ENCODE measurements around the gene SEL1L. TPM values are rescaled to one million over a fixed set of nuclear protein-coding genes. Genes with fewer than 3 reads are reported as not detected.
"Not testable (repeated sequence)": the region's sequence is repeated elsewhere in the genome, so short reads cannot be mapped to it uniquely, and the experiment has no call there.

The SEL1L gene
- total RNA-seq, 1 experiment from 2014 or later: 116 TPM

- Histone ChIP-seq H3K4me3 (ENCODE audit: low read depth, low read length) (no peak overlapping the region), H3K27me3 (replicated peaks; ENCODE audit: control insufficient read depth, insufficient read depth, low read length) (no peaks in the 10 kb centered on the region), H3K4me1 (no peaks in the 10 kb centered on the region), H3K9me3 (no peaks in the 10 kb centered on the region), H3K36me3 (ENCODE audit: control insufficient read depth, insufficient read depth, low read length) (no peaks in the 10 kb centered on the region)
- Mint-ChIP-seq H3K4me3 (ENCODE audit: unreplicated experiment) (no peak overlapping the region), H3K27ac (ENCODE audit: unreplicated experiment) (no peak overlapping the region), H3K4me1 (ENCODE audit: low read depth, unreplicated experiment) (no peaks in the 10 kb centered on the region), H3K9me3 (ENCODE audit: unreplicated experiment) (no peaks in the 10 kb centered on the region), H3K27me3 (ENCODE audit: insufficient read depth, unreplicated experiment) (no peaks in the 10 kb centered on the region), H3K36me3 (ENCODE audit: insufficient read depth, unreplicated experiment) (no peaks in the 10 kb centered on the region)
- DNase-seq: no peak
- TF ChIP-seq CTCF (IDR thresholded peaks at IDR 0.05; ENCODE audit: insufficient read depth in 1 of 2, low read depth in 1 of 2, low read length in 1 of 2, severe bottlenecking in 1 of 2, unreplicated experiment in 1 of 2): no peak
- intact Hi-C loops (cut with micrococcal nuclease; ENCODE audit: unreplicated experiment): no loop called here
- ChIA-PET POLR2A (no interaction called here), CTCF (no interaction called here)
- BruUV-seq (replicated peaks): no TSS peak
Observed at GRCh38 chr14:81551471-81551870, 17.8 kb upstream of the SEL1L start.

GRCh38 chr14:81550001-81550637, 16.5 kb upstream of the SEL1L start:
- H3K36me3 Mint-ChIP-seq (ENCODE audit: insufficient read depth, unreplicated experiment): no peaks in the 10 kb centered on the region
- intact Hi-C loops (cut with micrococcal nuclease; ENCODE audit: unreplicated experiment): no loop called here
- no TSS peak for BruUV-seq (replicated peaks)
- H3K9me3 ChIP-seq: no peaks in the 10 kb centered on the region
- H3K4me1 Mint-ChIP-seq (ENCODE audit: low read depth, unreplicated experiment): no peaks in the 10 kb centered on the region
- no peak overlapping the region for H3K4me3 Mint-ChIP-seq (ENCODE audit: unreplicated experiment)
- no peaks in the 10 kb centered on the region for H3K27me3 Mint-ChIP-seq (ENCODE audit: insufficient read depth, unreplicated experiment)
- ChIA-PET CTCF (no interaction called here), POLR2A (no interaction called here)
- no peak overlapping the region for H3K4me3 ChIP-seq (ENCODE audit: low read depth, low read length)
- TF ChIP-seq CTCF (IDR thresholded peaks at IDR 0.05; ENCODE audit: insufficient read depth in 1 of 2, low read depth in 1 of 2, low read length in 1 of 2, severe bottlenecking in 1 of 2, unreplicated experiment in 1 of 2): no peak
- H3K9me3 Mint-ChIP-seq (ENCODE audit: unreplicated experiment): no peaks in the 10 kb centered on the region
- no peaks in the 10 kb centered on the region for H3K36me3 ChIP-seq (ENCODE audit: control insufficient read depth, insufficient read depth, low read length)
- no peaks in the 10 kb centered on the region for H3K4me1 ChIP-seq
- DNase-seq: no peak
- H3K27ac Mint-ChIP-seq (ENCODE audit: unreplicated experiment): no peak overlapping the region
- no peaks in the 10 kb centered on the region for H3K27me3 ChIP-seq (replicated peaks; ENCODE audit: control insufficient read depth, insufficient read depth, low read length)

GRCh38 chr14:81541206-81541605, 7.6 kb upstream of the SEL1L start:
- H3K27me3 Mint-ChIP-seq (ENCODE audit: insufficient read depth, unreplicated experiment); intact Hi-C loops (cut with micrococcal nuclease; ENCODE audit: unreplicated experiment); CTCF ChIA-PET; H3K4me1 Mint-ChIP-seq (ENCODE audit: low read depth, unreplicated experiment); H3K36me3 ChIP-seq (ENCODE audit: control insufficient read depth, insufficient read depth, low read length); H3K27me3 ChIP-seq (replicated peaks; ENCODE audit: control insufficient read depth, insufficient read depth, low read length); DNase-seq; H3K27ac Mint-ChIP-seq (ENCODE audit: unreplicated experiment); H3K4me3 ChIP-seq (ENCODE audit: low read depth, low read length); BruUV-seq (replicated peaks); POLR2A ChIA-PET; H3K4me3 Mint-ChIP-seq (ENCODE audit: unreplicated experiment); H3K36me3 Mint-ChIP-seq (ENCODE audit: insufficient read depth, unreplicated experiment): not testable (repeated sequence)
- peaks cover 21% of the 10 kb centered on the region for H3K9me3 Mint-ChIP-seq (ENCODE audit: unreplicated experiment)
- H3K9me3 ChIP-seq: peaks cover 11% of the 10 kb centered on the region
- peaks cover 16% of the 10 kb centered on the region for H3K4me1 ChIP-seq

GRCh38 chr14:81537193-81537592, 3.5 kb upstream of the SEL1L start:
- CTCF ChIA-PET: no interaction called here
- Histone ChIP-seq H3K9me3 (peaks cover 11% of the 10 kb centered on the region), H3K4me1 (peaks cover 28% of the 10 kb centered on the region), H3K36me3 (ENCODE audit: control insufficient read depth, insufficient read depth, low read length) (no peaks in the 10 kb centered on the region), H3K4me3 (ENCODE audit: low read depth, low read length) (no peak overlapping the region), H3K27me3 (replicated peaks; ENCODE audit: control insufficient read depth, insufficient read depth, low read length) (no peaks in the 10 kb centered on the region)
- Mint-ChIP-seq H3K4me3 (ENCODE audit: unreplicated experiment) (no peak overlapping the region), H3K36me3 (ENCODE audit: insufficient read depth, unreplicated experiment) (peaks cover 12% of the 10 kb centered on the region), H3K4me1 (ENCODE audit: low read depth, unreplicated experiment) (peaks cover 20% of the 10 kb centered on the region), H3K9me3 (ENCODE audit: unreplicated experiment) (peaks cover 21% of the 10 kb centered on the region), H3K27me3 (ENCODE audit: insufficient read depth, unreplicated experiment) (no peaks in the 10 kb centered on the region), H3K27ac (ENCODE audit: unreplicated experiment) (no peak overlapping the region)
- POLR2A ChIA-PET: no interaction called here
- intact Hi-C loops (cut with micrococcal nuclease; ENCODE audit: unreplicated experiment): loop anchor here (10.0 kb wide), 1 partner anchor 1008 kb away; no protein-coding TSS in a partner anchor
- no peak for TF ChIP-seq CTCF (IDR thresholded peaks at IDR 0.05; ENCODE audit: insufficient read depth in 1 of 2, low read depth in 1 of 2, low read length in 1 of 2, severe bottlenecking in 1 of 2, unreplicated experiment in 1 of 2)
- no TSS peak for BruUV-seq (replicated peaks)
- peak; percentile 45 to 48 for DNase-seq
